Osteoblast (primary cell): ENCODE measurements around the gene ERC1. TPM values are rescaled to one million over a fixed set of nuclear protein-coding genes. Genes with fewer than 3 reads are reported as not detected.
A peak's percentile ranks its signal among the peaks of the same experiment; 100 is the strongest.

Source experiments
- DNase-seq: peaks from one replicate; pipeline ENCODE4 v3.0.0; 2011; ENCODE audit warnings: low spot score, mixed read lengths; ENCODE audit not compliant: insufficient read length; ENCODE audit errors: missing footprints
- H2AFZ ChIP-seq: 2 replicates; pipeline ENCODE4 v1.6.0; 2011; ENCODE audit warnings: mild to moderate bottlenecking, low read length
- H3K27ac ChIP-seq: 2 replicates; pipeline ENCODE4 v1.5.1; 2011; ENCODE audit warnings: mild to moderate bottlenecking, low read depth, low read length, moderate library complexity
- H3K27me3 ChIP-seq: 2 replicates; pipeline ENCODE4 v1.6.0; 2012; ENCODE audit warnings: mild to moderate bottlenecking, control low read depth, inconsistent platforms, low read length, moderate library complexity; ENCODE audit not compliant: insufficient read depth
- H3K36me3 ChIP-seq: 2 replicates; pipeline ENCODE4 v1.5.1; 2011; ENCODE audit warnings: mild to moderate bottlenecking, low read length, control low read depth, moderate library complexity; ENCODE audit not compliant: insufficient read depth
- H3K4me1 ChIP-seq: 2 replicates; pipeline ENCODE4 v1.5.1; 2011; ENCODE audit warnings: mild to moderate bottlenecking, low read length, control low read depth, moderate library complexity; ENCODE audit not compliant: insufficient read depth
- H3K4me2 ChIP-seq: 2 replicates; pipeline ENCODE4 v1.6.0; 2011; ENCODE audit warnings: mild to moderate bottlenecking, low read length; ENCODE audit not compliant: insufficient read depth
- H3K4me3 ChIP-seq: fragments of 200-600 bp; sonication (generic); 3 replicates; pipeline ENCODE4 v1.5.1; 2012; ENCODE audit warnings: mild to moderate bottlenecking, low read length, inconsistent platforms; ENCODE audit not compliant: insufficient read depth
- H3K79me2 ChIP-seq: 2 replicates; pipeline ENCODE4 v1.6.0; 2012; ENCODE audit warnings: mild to moderate bottlenecking, low read length, control low read depth, inconsistent platforms; ENCODE audit not compliant: insufficient read depth
- H3K9me3 ChIP-seq: 2 replicates; pipeline ENCODE4 v1.5.1; 2011; ENCODE audit warnings: low read depth, low read length, control low read depth
- H4K20me1 ChIP-seq: 2 replicates; pipeline ENCODE4 v1.6.0; 2012; ENCODE audit warnings: mild to moderate bottlenecking, low read length, control low read depth; ENCODE audit not compliant: insufficient read depth
- CTCF ChIP-seq: IDR thresholded peaks from 2 replicates; pipeline ENCODE4 v1.5.1; 2011; ENCODE audit warnings: mild to moderate bottlenecking, low read depth, low read length, moderate library complexity; ENCODE audit errors: extremely low read depth
- total RNA-seq: library from RNA; depleted of rRNA; stranded (reverse); fragments of >200 nt; gene quantifications from 2 replicates; pipeline ENCODE4 v1.2.3, GENCODE V29; 2012

Gene ERC1
- total RNA-seq, 1 donor = 36.2 TPM

GRCh38 chr12:1531153-1531653 is 540.2 kb downstream of the ERC1 start:
- H3K4me3 ChIP-seq = peak overlapping the region; percentile 81
- no peaks in the 10 kb centered on the region for H3K9me3 ChIP-seq
- H3K27me3 ChIP-seq = no peaks in the 10 kb centered on the region
- no peaks in the 10 kb centered on the region for H3K36me3 ChIP-seq
- peak overlapping the region; percentile 57 for H3K27ac ChIP-seq
- TF ChIP-seq CTCF = no peak
- DNase-seq = peak; percentile 89
- H4K20me1 ChIP-seq = peaks cover 41% of the 10 kb centered on the region
- H3K4me2 ChIP-seq = peak overlapping the region; percentile 78
- H2AFZ ChIP-seq = no peak overlapping the region
- peaks cover 68% of the 10 kb centered on the region for H3K79me2 ChIP-seq
- H3K4me1 ChIP-seq = peaks cover 59% of the 10 kb centered on the region

DNA sequence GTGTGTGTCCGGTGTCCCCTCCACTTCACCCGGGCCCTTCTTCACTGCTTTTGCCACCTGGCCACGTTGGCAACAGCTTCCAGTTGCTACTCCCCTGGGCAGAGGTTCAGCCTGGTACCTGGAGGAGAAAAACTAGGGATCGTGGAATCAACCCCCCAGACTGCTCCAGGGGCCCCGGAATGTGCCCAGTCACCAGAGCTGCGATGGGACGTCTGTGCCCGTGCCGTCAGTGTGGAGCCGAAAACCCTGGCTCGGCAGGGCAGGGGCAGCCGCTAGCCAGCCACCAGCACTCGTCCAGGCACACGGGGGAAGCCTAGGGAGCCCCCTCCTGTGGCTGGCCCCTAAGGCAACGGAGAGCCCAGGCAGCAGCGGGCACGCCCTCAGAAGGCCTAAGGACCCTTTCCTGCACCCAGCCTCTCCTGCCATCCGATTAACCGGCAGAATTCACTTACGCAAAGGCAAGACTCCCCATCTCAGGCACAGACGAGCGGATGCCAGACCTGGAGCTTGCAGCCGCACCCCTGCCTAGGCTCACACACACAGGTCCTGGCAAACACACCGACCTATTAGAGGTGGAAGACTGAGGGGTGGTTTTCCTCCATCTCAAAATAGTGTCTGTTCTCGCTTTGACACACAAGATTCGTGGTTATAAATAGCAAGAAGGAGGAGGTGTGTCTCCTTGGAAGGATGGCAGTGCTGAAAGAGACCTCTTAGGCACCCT is 540.8 kb downstream of the ERC1 start:
- no peaks in the 10 kb centered on the region for H3K27me3 ChIP-seq
- peak overlapping the region; percentile 81 for H3K4me3 ChIP-seq
- H4K20me1 ChIP-seq = peaks cover 47% of the 10 kb centered on the region
- peaks cover 59% of the 10 kb centered on the region for H3K4me1 ChIP-seq
- TF ChIP-seq CTCF = no peak
- peak overlapping the region; percentile 78 for H3K4me2 ChIP-seq
- DNase-seq = peak; percentile 89
- H3K79me2 ChIP-seq = peaks cover 70% of the 10 kb centered on the region
- peak overlapping the region; percentile 57 for H3K27ac ChIP-seq
- H3K36me3 ChIP-seq = no peaks in the 10 kb centered on the region
- H3K9me3 ChIP-seq = no peaks in the 10 kb centered on the region
- H2AFZ ChIP-seq = no peak overlapping the region

DNA sequence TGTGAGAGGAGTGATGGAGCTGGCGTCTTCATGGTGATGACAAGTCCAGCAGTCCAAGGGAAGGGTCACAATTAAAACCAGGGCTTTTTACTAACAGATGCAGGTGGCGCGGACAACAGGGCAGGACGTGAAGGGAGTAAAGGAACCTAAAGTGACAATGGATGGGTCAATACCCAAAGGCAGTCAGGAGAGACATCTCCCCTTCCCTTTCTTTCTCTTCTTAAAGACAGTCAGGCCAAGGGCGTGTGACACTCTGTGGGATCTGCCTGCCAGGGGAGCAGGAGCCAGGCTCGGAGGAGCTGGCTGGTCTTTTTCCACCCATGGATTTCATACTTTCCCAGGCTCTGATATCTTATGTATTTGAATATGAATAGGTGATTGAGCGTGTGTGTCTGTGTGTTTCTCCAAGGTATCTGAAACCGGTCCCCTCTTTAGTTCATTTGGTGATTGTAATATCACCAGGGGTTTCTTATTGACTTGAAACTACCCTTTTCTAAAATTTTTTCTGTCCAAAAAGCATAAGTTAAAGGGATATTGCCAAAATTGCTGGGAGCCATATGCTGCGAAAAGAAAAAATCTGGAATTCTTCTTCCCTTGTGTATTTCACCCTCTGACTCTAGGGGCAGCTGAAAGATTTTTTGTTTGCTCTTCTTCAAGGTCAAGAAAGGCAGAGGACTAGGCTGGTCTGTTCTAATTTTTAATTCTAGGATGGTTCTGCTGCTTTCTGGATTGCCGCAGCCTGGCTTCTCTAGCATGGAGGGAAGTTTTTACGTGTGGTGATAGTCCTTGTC is 541.5 kb downstream of the ERC1 start:
- Histone ChIP-seq H3K4me1 (peaks cover 54% of the 10 kb centered on the region), H4K20me1 (peaks cover 54% of the 10 kb centered on the region), H3K79me2 (peaks cover 78% of the 10 kb centered on the region), H3K36me3 (no peaks in the 10 kb centered on the region), H2AFZ (no peak overlapping the region), H3K4me2 (peak overlapping the region; percentile 78), H3K27me3 (no peaks in the 10 kb centered on the region), H3K4me3 (peak overlapping the region; percentile 81), H3K9me3 (no peaks in the 10 kb centered on the region), H3K27ac (peak overlapping the region; percentile 55)
- TF ChIP-seq CTCF = no peak
- DNase-seq = peak; percentile 73

DNA sequence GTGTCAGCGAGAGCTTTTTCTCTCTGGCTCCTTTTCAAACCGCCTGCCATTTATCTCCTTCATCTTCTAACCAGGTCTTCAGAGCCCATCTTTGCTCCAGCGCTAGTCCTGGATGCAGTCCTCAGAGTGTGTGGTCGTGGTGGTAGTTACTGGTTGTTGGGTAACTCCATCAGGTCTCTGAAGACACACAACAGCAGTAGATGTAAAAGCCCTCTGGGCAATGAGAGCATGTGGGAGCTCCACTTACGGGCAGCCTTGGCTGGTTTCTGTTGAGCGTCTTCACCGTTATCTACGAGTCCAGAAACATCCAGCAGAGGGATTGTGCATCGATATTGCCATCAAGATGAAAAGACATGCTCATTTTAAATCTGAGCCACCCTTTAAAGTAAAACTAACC is 542.2 kb downstream of the ERC1 start:
- peaks cover 84% of the 10 kb centered on the region for H3K79me2 ChIP-seq
- DNase-seq = peak; percentile 92
- peak overlapping the region; percentile 81 for H3K4me3 ChIP-seq

More for the DNA sequence above, 542.2 kb downstream of the ERC1 start:
- Histone ChIP-seq H3K36me3 (no peaks in the 10 kb centered on the region), H4K20me1 (peaks cover 61% of the 10 kb centered on the region), H3K27me3 (no peaks in the 10 kb centered on the region), H3K4me1 (peaks cover 48% of the 10 kb centered on the region), H3K4me2 (peak overlapping the region; percentile 78), H3K9me3 (no peaks in the 10 kb centered on the region), H3K27ac (peak overlapping the region; percentile 55), H2AFZ (no peak overlapping the region)
- TF ChIP-seq CTCF = peak; percentile 40
